ENCODE measurements around the gene NUP93.

The NUP93 gene

DNA sequence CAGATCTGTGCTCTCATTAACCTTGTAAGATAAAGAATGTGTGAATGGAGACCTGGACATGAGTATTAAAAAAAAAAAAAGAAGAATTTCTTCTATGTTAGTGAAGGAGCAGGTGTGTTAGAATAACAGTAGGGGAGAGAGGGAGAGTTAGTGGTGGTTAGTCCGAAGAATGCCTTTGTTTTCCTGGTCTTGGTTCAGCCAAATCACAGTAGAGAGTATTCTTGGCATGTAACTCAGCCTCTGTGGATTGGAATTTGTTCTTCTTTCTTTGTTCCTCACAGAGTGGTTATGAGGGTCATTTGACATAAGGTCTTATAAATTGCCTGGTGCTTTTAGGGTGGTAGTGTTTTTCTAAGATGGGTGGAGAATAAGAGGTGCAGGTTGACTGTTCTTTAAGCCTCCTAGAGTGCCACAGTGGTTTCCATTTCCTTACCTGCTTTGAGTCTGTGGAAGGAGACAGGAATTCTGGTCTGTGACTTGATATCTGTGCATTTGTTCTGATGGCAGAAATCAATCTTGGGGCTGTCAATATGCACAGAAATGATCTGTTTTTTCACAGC, 17.6 kb downstream of the NUP93 start:
- no peak for DNase-seq

- DNase-seq: no peak
These were observed 18.3 kb downstream of the NUP93 start for GRCh38 chr16:56748191-56748590.

DNA sequence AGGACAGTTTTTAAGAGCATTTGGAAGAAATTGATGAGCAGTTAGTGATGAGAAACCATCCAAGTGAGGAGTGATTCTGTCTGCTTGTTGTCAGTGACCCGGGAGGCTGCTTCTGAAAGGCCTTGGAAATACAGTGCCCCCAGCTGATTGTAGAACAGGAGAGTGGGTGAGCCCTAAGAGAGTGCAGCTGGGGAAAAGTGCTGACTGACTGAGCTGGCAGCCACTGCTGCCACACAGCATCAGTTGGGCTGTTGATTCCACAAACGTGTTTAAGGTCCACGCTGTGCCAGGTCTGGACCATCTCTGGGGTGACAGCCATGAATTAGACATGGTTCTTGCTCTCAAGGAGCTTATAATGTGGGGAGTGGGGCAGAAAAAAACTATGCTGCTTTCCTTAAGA, 18.9 kb downstream of the NUP93 start:
- DNase-seq: no peak

- DNase-seq: no peak
These were observed 20.0 kb downstream of the NUP93 start for GRCh38 chr16:56749672-56750491.

DNA sequence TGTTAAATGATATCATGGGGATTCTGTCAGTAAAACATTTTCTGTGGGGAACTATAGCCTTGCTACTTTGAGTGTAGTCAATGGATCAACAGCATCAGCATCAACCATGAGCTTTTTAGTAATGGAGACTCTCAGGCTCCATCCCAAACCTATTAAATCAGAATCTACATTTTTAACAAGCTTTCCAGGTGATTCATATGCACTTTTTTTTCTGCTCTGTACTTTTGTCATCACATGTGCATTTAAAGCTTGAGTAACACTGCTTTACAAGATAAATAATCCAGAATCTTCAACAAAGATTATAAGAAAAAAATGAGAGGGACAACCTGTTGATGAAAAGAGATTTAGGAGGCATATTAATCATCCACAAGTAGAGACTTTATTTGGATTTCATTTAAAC, 23.5 kb downstream of the NUP93 start:
- no peak for DNase-seq

GRCh38 chr16:56755038-56755437, 25.1 kb downstream of the NUP93 start:
- no peak for DNase-seq

GRCh38 chr16:56758432-56758831, 28.5 kb downstream of the NUP93 start:
- no peak for DNase-seq

DNA sequence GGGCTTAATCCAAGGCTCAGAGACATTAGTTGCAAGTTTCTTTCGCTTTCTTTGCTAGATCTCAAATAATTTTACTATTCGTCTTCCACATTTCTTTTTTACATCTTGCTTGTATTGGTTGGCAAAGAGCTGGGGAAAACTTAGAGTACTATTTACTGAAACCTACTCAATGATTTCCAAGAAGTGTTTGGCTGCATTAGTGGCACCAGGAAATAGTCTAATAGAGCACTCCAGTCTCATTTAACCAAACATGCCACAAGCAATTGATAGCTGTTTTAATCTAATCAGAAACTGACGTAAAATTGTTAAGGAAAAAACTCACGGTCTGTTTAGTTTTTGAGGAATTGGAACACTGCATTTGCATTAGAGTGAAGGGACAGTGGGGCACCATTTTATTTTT, 29.0 kb downstream of the NUP93 start:
- no peak for DNase-seq

GRCh38 chr16:56763291-56763916, 33.5 kb downstream of the NUP93 start:
- no peak for DNase-seq

DNA sequence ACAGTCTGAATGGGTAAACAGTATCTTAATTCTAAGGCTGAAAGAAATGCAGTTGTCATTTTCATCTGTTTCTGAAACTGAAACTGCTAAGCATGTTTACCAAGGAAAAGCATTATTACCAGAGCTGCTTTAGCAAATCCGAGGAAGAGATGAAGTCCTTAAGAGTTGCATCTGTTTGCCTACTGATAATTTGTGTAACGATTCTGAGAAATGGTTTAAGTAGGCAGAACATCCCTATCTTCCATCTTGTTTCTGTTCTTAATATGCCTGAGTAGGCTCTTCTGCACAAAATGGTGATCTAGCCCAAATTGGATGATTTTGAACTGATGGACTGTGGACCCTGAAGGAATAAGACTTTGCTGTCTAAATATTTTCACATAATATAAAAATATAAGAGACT, 34.9 kb downstream of the NUP93 start:
- no peak for DNase-seq

- no peak for DNase-seq
These were observed 36.0 kb downstream of the NUP93 start for GRCh38 chr16:56765949-56766348.

DNA sequence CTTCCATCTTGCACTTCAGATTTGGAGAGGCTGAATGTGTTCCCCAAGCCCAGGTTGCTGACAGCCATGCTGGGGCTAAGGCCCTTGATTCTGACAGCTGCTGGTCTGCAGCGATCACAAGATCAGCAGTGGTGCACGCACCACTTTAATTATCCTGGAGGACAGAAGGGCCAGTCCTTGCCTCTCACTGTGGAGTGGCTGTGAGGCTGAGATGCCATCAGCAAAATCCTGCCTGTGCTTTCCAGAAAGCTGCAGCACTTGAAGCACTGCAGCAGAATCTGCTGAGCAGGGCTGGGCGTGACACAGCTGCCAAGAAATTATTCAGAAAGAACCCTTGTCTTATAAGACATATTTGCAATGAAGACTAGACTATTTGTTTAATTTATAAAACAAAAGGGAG, 37.1 kb downstream of the NUP93 start:
- no peak for DNase-seq

DNA sequence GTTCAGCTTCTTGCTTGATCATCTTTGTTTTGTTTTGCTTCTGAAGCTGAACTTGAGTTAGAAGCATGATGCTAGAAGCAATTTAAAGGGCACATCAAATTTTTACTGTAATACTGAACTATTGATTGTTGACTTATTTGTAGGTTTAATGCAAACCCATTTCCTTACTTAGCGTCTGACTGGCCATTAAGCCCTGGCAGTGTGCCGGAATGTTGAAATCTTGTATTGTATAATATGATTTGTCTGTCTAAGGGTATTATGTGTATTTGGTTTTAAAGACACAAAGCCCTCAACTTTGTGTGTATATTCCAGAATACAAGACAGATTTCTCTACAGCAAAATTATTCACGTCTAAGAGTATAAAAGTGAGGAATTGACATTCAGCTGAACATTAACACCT, 39.7 kb downstream of the NUP93 start:
- DNase-seq: no peak

GRCh38 chr16:56771558-56772279, 41.8 kb downstream of the NUP93 start:
- DNase-seq: no peak

- DNase-seq: no peak
These were observed 43.6 kb downstream of the NUP93 start for GRCh38 chr16:56773532-56773931.

- DNase-seq: no peak
These were observed 44.2 kb downstream of the NUP93 start for GRCh38 chr16:56774016-56774680.

DNA sequence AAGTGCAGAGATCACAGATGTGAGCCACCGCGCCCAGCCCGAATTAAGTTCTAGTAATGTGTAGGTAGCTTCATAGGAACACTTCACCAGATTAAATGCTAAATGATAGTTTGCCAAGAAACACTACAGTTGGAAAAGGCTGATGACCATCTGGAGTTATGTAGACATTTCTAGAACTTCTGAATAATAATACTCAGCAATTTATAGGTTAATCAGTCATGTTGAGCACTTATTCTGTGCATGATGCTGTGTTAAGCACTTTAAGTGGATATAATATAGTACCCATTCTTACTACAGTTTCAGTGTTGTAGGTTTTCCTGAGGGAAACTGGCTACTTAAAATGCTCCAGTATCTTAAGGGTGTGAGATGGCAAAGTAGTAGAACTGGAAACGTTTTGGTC, 45.2 kb downstream of the NUP93 start:
- DNase-seq: no peak

DNA sequence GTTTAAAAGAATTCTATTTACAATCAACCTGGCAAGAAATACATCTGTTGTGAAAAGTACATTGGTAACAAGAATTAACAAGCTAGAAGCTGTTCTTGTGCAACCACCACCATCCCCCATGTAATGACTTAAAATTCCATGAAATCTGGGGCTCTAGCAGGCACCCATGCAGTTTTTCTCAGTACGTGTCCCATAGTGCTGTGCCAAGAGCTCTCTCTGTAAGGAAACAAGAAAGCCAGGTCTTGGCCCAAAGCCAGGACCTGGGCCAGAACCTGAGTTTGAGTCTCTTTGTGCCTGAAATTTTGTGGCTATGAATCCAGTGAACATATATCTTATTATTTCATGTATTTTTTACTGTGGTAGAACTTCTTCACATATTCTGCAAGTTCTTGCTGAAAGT, 46.6 kb downstream of the NUP93 start:
- DNase-seq: no peak

GRCh38 chr16:56777001-56777400, 47.1 kb downstream of the NUP93 start:
- DNase-seq: no peak

DNA sequence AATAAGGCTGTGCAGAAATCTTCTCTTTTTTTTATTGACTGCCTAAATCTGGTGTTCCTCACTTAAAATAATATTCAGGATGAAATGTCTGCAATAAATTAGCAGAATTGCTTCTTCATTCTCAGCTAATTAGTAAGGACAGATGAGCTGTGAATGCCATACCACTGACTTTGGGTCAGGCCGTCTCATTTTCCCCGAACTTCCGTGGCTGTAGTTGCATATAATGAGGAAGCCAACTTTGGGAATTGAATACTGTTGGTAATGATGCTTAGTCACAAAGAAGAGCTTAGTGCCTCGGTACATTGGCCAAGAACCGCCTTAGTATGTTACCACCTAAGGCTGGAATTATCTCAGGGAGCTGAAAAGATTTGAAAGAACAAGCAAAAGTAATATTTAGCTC, 47.6 kb downstream of the NUP93 start:
- no peak for DNase-seq

GRCh38 chr16:56779906-56780305, 50.0 kb downstream of the NUP93 start:
- DNase-seq: no peak

DNA sequence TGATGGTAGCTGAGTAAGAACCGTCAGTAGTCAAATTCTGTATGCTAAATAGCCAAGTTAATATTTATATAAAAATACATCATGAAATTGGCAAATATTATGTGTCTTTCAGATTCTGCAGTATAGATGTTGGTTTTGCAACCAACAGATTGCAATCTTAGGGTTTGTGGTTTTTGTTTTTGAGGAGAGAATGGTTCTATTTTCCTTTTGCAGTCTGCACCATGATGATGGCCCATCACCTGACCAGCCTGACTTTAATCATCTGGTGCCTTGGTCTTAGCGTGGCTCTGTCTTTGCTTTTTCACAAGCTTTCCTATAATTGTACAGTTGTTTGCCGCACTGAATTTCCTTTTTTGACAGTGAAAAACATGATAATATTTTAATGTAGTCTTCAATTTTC, 50.7 kb downstream of the NUP93 start:
- no peak for DNase-seq

DNA sequence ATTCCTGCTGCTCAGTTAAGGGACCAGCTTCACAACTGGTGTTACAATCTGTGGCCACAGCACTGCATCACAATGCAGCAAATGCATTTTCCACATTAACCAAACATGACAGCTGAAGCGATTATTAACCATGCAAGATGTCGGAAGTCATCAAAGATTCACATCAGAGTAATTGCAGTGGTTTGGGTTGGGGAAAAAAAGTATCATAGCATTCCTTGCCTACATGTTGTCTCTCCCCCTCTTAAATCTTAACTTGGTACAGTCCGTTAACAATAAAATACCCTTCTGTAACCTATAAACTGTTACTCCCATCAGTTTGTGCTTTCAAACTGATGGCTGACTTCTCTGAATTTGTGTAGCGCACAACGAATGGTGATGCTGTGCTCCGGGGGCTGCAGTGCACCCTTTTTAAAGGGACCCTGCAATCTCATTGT, 51.6 kb downstream of the NUP93 start:
- DNase-seq: no peak

All from stimulated activated CD4-positive, alpha-beta T cell treated with anti-CD3 and anti-CD28 coated beads, Interleukin-4, amount 100 ng/mL, for 1 hour (primary cell).